C4-2B (cell line): ENCODE measurements around the gene SLC49A3.

Source experiments
- H3K27ac ChIP-seq: fragments of 450-650 bp; 2 replicates; pipeline ENCODE4 v1.5.1; 2017
- ZFX ChIP-seq: fragments of 450-650 bp; IDR thresholded peaks from 2 replicates; pipeline ENCODE4 v1.6.1; 2017
- TF ChIP-seq, protein P1 (sequence below): fragments of 450-650 bp; conservative IDR thresholded peaks from 2 replicates; pipeline ENCODE4 v1.5.1; 2017; ENCODE audit warnings: mild to moderate bottlenecking

Gene SLC49A3

DNA sequence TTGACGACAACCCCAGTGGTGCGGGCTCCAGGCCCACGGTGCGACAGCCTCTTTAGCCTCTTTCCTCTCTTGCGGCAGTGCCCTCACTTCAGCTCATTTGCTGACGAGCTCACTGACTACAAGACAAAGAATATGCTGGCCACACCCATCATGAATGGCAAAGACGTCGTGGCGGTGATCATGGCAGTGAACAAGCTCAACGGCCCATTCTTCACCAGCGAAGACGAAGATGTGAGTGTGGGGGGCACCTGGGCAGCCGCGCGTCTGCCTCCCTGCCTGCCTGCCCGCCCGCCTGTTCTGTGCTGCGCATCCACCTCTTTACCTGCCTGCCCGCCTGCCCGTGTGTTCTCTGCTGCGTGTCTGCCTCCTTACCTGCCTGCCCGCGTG lies 54.4 kb downstream of the SLC49A3 start:
- TF ChIP-seq, protein P1, sequence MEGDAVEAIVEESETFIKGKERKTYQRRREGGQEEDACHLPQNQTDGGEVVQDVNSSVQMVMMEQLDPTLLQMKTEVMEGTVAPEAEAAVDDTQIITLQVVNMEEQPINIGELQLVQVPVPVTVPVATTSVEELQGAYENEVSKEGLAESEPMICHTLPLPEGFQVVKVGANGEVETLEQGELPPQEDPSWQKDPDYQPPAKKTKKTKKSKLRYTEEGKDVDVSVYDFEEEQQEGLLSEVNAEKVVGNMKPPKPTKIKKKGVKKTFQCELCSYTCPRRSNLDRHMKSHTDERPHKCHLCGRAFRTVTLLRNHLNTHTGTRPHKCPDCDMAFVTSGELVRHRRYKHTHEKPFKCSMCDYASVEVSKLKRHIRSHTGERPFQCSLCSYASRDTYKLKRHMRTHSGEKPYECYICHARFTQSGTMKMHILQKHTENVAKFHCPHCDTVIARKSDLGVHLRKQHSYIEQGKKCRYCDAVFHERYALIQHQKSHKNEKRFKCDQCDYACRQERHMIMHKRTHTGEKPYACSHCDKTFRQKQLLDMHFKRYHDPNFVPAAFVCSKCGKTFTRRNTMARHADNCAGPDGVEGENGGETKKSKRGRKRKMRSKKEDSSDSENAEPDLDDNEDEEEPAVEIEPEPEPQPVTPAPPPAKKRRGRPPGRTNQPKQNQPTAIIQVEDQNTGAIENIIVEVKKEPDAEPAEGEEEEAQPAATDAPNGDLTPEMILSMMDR, result no peak
- no peak for TF ChIP-seq ZFX
- 0 out of 2 replicates have a peak overlapping the region, but pooled peaks have one; percentile 11 for H3K27ac ChIP-seq

- no peak for TF ChIP-seq ZFX
- H3K27ac ChIP-seq, result 0 out of 2 replicates have a peak overlapping the region, but pooled peaks have one; percentile 11
Measured at GRCh38 chr4:633976-634598, 54.9 kb downstream of the SLC49A3 start.

GRCh38 chr4:633406-633805 lies 55.5 kb downstream of the SLC49A3 start:
- H3K27ac ChIP-seq, result no peak overlapping the region
- TF ChIP-seq, protein P1, result no peak
- no peak for TF ChIP-seq ZFX

- TF ChIP-seq, protein P1, result no peak
- TF ChIP-seq ZFX, result no peak
Measured at GRCh38 chr4:632926-633325, 56.0 kb downstream of the SLC49A3 start.

GRCh38 chr4:632196-632790 lies 56.7 kb downstream of the SLC49A3 start:
- no peak overlapping the region for H3K27ac ChIP-seq
- TF ChIP-seq, protein P1, result no peak
- no peak for TF ChIP-seq ZFX

More at GRCh38 chr4:632926-633325, 56.0 kb downstream of the SLC49A3 start:
- no peak overlapping the region for H3K27ac ChIP-seq
